ENCODE results near the gene MKX.

The MKX gene

GRCh38 chr10:27741173-27742091 is 4.2 kb downstream of the MKX start:
- DNase-seq: no peak

GRCh38 chr10:27736396-27736795 is 9.2 kb downstream of the MKX start:
- no peak for DNase-seq

- no peak for DNase-seq
Measured at GRCh38 chr10:27730041-27730440, 15.6 kb downstream of the MKX start.

- no peak for DNase-seq
Measured at GRCh38 chr10:27728338-27728737, 17.3 kb downstream of the MKX start.

GRCh38 chr10:27724287-27724686 is 21.3 kb downstream of the MKX start:
- DNase-seq: no peak

- no peak for DNase-seq
Measured at GRCh38 chr10:27723436-27723835, 22.2 kb downstream of the MKX start.

- no peak for DNase-seq
Measured at GRCh38 chr10:27720529-27720928, 25.1 kb downstream of the MKX start.

- DNase-seq: no peak
Measured at GRCh38 chr10:27719052-27719451, 26.6 kb downstream of the MKX start.

GRCh38 chr10:27717861-27718260 is 27.8 kb downstream of the MKX start:
- DNase-seq: no peak

- no peak for DNase-seq
Measured at GRCh38 chr10:27717224-27717623, 28.4 kb downstream of the MKX start.

GRCh38 chr10:27716521-27716920 is 29.1 kb downstream of the MKX start:
- no peak for DNase-seq

- no peak for DNase-seq
Measured at GRCh38 chr10:27715505-27715904, 30.1 kb downstream of the MKX start.

- no peak for DNase-seq
Measured at GRCh38 chr10:27714349-27714748, 31.3 kb downstream of the MKX start.

GRCh38 chr10:27713941-27714340 is 31.7 kb downstream of the MKX start:
- DNase-seq: no peak

GRCh38 chr10:27710014-27710413 is 35.6 kb downstream of the MKX start:
- no peak for DNase-seq

- DNase-seq: no peak
Measured at GRCh38 chr10:27709304-27709703, 36.3 kb downstream of the MKX start.

- no peak for DNase-seq
Measured at GRCh38 chr10:27701938-27702537, 43.6 kb downstream of the MKX start.

- DNase-seq: no peak
Measured at GRCh38 chr10:27699776-27700175, 45.8 kb downstream of the MKX start.

- no peak for DNase-seq
Measured at GRCh38 chr10:27698961-27699360, 46.7 kb downstream of the MKX start.

GRCh38 chr10:27696466-27696865 is 49.2 kb downstream of the MKX start:
- no peak for DNase-seq

GRCh38 chr10:27695706-27696105 is 49.9 kb downstream of the MKX start:
- DNase-seq: no peak

- no peak for DNase-seq
Measured at GRCh38 chr10:27695088-27695487, 50.5 kb downstream of the MKX start.

GRCh38 chr10:27692663-27693062 is 53.0 kb downstream of the MKX start:
- DNase-seq: no peak

- no peak for DNase-seq
Measured at GRCh38 chr10:27688991-27689390, 56.6 kb downstream of the MKX start.

- no peak for DNase-seq
Measured at GRCh38 chr10:27688276-27688675, 57.3 kb downstream of the MKX start.
